ENCODE data around the gene CACNA1E. TPM values are rescaled to one million over a fixed set of nuclear protein-coding genes. Genes with fewer than 3 reads are reported as not detected.
"Not testable (repeated sequence)": the region's sequence is repeated elsewhere in the genome, so short reads cannot be mapped to it uniquely, and the experiment has no call there.

Gene CACNA1E
- total and polyA plus RNA-seq, 2 donors (not counting 1 experiment from before 2014, with no cell fraction given) = 0.37 to 0.40 TPM

DNA sequence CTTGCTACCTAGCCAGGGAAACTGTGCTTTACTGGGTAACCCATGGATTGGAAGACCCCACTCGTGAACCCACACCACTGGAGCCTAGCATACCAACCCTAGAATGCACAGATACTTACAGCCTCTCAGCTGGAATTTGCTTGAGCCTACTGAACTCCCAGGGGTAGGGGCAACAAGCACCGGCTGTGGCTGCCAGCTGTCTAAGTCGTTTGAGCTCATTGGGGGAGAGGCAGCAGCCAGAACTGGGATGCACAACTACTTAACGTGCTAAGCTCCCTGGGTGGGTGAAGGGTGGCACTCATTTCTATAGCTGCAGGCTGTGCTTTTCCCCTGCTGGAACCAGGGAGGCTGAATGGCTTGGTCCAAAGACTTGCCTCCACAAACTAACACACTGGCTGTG lies 365.8 kb downstream of the CACNA1E start:
- Mint-ChIP-seq H3K27ac (no peak overlapping the region), H3K9me3 (ENCODE audit: insufficient read depth) (peaks cover 2% of the 10 kb centered on the region), H3K4me3 (no peak overlapping the region), H3K4me1 (no peaks in the 10 kb centered on the region), H3K27me3 (peaks cover 3% of the 10 kb centered on the region)
- Histone ChIP-seq H3K4me3 (ENCODE audit: control extremely low read depth in 1 of 5, extremely low read depth in 1 of 5, insufficient read depth in 1 of 5, low read depth in 2 of 5, low read length in 4 of 5) (no peak overlapping the region), H3K27me3 (replicated peaks in 1 of 4; ENCODE audit: control extremely low read depth in 1 of 4, control insufficient read depth in 3 of 4, insufficient read depth in 4 of 4, low read length in 3 of 4) (no peaks in the 10 kb centered on the region), H3K27ac (ENCODE audit: low read length in 2 of 2) (no peak overlapping the region), H4K20me1 (ENCODE audit: control insufficient read depth, insufficient read depth, low read length, poor library complexity, severe bottlenecking) (no peaks in the 10 kb centered on the region), H2AFZ (ENCODE audit: insufficient read depth, low read depth, low read length, poor library complexity, severe bottlenecking) (no peak overlapping the region), H3K4me2 (replicated peaks; ENCODE audit: low read depth, low read length, poor library complexity, severe bottlenecking) (no peak overlapping the region), H3K9me3 (ENCODE audit: control extremely low read depth in 1 of 3, control insufficient read depth in 2 of 3, insufficient read depth in 1 of 3, low read length in 2 of 3) (peaks cover 0 to 1% (median 0%) of the 10 kb centered on the region in 3 donors), H3K36me3 (replicated peaks in 1 of 2; ENCODE audit: control extremely low read depth in 1 of 2, control insufficient read depth in 1 of 2, extremely low read depth in 1 of 2, insufficient read depth in 2 of 2, low read length in 1 of 2) (no peaks in the 10 kb centered on the region), H3K9ac (ENCODE audit: low read length) (no peak overlapping the region), H3K4me1 (ENCODE audit: control insufficient read depth in 2 of 2, insufficient read depth in 2 of 2, low read length in 2 of 2) (no peaks in the 10 kb centered on the region), H3K79me2 (ENCODE audit: control insufficient read depth, insufficient read depth, low read length) (no peaks in the 10 kb centered on the region)
- DNase-seq (no peak), ATAC-seq (ENCODE audit: low read depth) (no peak)
- ChIA-PET POLR2A (no interaction called here), CTCF (no interaction called here)
- intact Hi-C loops (cut with micrococcal nuclease) = no loop called here
- 69% methylated on average over 4 of the region's 4 CpGs for WGBS (ENCODE audit: insufficient coverage)
- TF ChIP-seq EZH2 (IDR thresholded peaks at IDR 0.05; ENCODE audit: borderline replicate concordance, insufficient read depth, low read depth, low read length, poor library complexity, severe bottlenecking) = no peak
- no peak for TF ChIP-seq CTCF (IDR thresholded peaks at IDR 0.05)

GRCh38 chr1:181854212-181854611 lies 370.9 kb downstream of the CACNA1E start:
- H3K4me3 Mint-ChIP-seq = not testable (repeated sequence)

More at GRCh38 chr1:181854212-181854611, 370.9 kb downstream of the CACNA1E start:
- POLR2A ChIA-PET; H3K9me3 Mint-ChIP-seq (ENCODE audit: insufficient read depth); ATAC-seq (ENCODE audit: low read depth); H3K4me3 ChIP-seq (ENCODE audit: control extremely low read depth in 1 of 5, extremely low read depth in 1 of 5, insufficient read depth in 1 of 5, low read depth in 2 of 5, low read length in 4 of 5); H3K9me3 ChIP-seq (ENCODE audit: control extremely low read depth in 1 of 3, control insufficient read depth in 2 of 3, insufficient read depth in 1 of 3, low read length in 2 of 3); H3K27ac Mint-ChIP-seq; intact Hi-C loops (cut with micrococcal nuclease); H2AFZ ChIP-seq (ENCODE audit: insufficient read depth, low read depth, low read length, poor library complexity, severe bottlenecking); H3K27me3 ChIP-seq (replicated peaks in 1 of 4; ENCODE audit: control extremely low read depth in 1 of 4, control insufficient read depth in 3 of 4, insufficient read depth in 4 of 4, low read length in 3 of 4); H3K27me3 Mint-ChIP-seq; DNase-seq; H3K9ac ChIP-seq (ENCODE audit: low read length); H3K4me2 ChIP-seq (replicated peaks; ENCODE audit: low read depth, low read length, poor library complexity, severe bottlenecking); H3K27ac ChIP-seq (ENCODE audit: low read length in 2 of 2); H3K4me1 ChIP-seq (ENCODE audit: control insufficient read depth in 2 of 2, insufficient read depth in 2 of 2, low read length in 2 of 2); H4K20me1 ChIP-seq (ENCODE audit: control insufficient read depth, insufficient read depth, low read length, poor library complexity, severe bottlenecking); H3K36me3 ChIP-seq (replicated peaks in 1 of 2; ENCODE audit: control extremely low read depth in 1 of 2, control insufficient read depth in 1 of 2, extremely low read depth in 1 of 2, insufficient read depth in 2 of 2, low read length in 1 of 2); CTCF ChIA-PET; H3K79me2 ChIP-seq (ENCODE audit: control insufficient read depth, insufficient read depth, low read length); H3K4me1 Mint-ChIP-seq: not testable (repeated sequence)
- WGBS (ENCODE audit: insufficient coverage) = no CpG with 5 or more reads among the region's 2 CpGs
